ENCODE data around the gene HBD. TPM values are rescaled to one million over a fixed set of nuclear protein-coding genes. Genes with fewer than 3 reads are reported as not detected.
A peak's percentile ranks its signal among the peaks of the same experiment; 100 is the strongest.

The HBD gene
- total and polyA plus RNA-seq, 9 of the 15 experiments (the other 6 are each of a cell fraction or from before 2014, with no cell fraction given), result 11.8 to 169 (median 36.0) TPM

DNA sequence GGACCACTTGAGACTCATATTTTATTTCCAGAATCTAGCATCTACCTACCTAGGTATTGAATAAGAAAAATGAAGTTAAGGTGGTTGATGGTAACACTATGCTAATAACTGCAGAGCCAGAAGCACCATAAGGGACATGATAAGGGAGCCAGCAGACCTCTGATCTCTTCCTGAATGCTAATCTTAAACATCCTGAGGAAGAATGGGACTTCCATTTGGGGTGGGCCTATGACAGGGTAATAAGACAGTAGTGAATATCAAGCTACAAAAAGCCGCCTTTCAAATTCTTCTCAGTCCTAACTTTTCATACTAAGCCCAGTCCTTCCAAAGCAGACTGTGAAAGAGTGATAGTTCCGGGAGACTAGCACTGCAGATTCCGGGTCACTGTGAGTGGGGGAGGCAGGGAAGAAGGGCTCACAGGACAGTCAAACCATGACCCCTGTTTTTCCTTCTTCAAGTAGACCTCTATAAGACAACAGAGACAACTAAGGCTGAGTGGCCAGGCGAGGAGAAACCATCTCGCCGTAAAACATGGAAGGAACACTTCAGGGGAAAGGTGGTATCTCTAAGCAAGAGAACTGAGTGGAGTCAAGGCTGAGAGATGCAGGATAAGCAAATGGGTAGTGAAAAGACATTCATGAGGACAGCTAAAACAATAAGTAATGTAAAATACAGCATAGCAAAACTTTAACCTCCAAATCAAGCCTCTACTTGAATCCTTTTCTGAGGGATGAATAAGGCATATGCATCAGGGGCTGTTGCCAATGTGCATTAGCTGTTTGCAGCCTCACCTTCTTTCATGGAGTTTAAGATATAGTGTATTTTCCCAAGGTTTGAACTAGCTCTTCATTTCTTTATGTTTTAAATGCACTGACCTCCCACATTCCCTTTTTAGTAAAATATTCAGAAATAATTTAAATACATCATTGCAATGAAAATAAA lies 9.5 kb downstream of the HBD start (continued):
- 0 out of 2 replicates have a peak, but pooled peaks have one; percentile 29 for TF ChIP-seq SMARCE1 (IDR thresholded peaks at IDR 0.05)
- TF ChIP-seq ZNF77 (CRISPR knock-in tag; IDR thresholded peaks at IDR 0.05), result no peak
- no peak for TF ChIP-seq ZNF561 (CRISPR knock-in tag; conservative IDR thresholded peaks at IDR 0.05)
- no peak for TF ChIP-seq ZBTB8A (IDR thresholded peaks at IDR 0.05; ENCODE audit: partially characterized antibody)
- TF ChIP-seq, protein P1, sequence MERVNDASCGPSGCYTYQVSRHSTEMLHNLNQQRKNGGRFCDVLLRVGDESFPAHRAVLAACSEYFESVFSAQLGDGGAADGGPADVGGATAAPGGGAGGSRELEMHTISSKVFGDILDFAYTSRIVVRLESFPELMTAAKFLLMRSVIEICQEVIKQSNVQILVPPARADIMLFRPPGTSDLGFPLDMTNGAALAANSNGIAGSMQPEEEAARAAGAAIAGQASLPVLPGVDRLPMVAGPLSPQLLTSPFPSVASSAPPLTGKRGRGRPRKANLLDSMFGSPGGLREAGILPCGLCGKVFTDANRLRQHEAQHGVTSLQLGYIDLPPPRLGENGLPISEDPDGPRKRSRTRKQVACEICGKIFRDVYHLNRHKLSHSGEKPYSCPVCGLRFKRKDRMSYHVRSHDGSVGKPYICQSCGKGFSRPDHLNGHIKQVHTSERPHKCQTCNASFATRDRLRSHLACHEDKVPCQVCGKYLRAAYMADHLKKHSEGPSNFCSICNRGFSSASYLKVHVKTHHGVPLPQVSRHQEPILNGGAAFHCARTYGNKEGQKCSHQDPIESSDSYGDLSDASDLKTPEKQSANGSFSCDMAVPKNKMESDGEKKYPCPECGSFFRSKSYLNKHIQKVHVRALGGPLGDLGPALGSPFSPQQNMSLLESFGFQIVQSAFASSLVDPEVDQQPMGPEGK (CRISPR knock-in tag; IDR thresholded peaks at IDR 0.05; ENCODE audit: borderline replicate concordance), result no peak
- no peak for TF ChIP-seq HMGN3 (IDR thresholded peaks at IDR 0.05; ENCODE audit: borderline replicate concordance, extremely low read depth, insufficient read length, low read depth, low read length)
- TF ChIP-seq MCM5 (IDR thresholded peaks at IDR 0.05; ENCODE audit: low read depth), result no peak
- no peak for TF ChIP-seq KDM1A (IDR thresholded peaks at IDR 0.05)
- TF ChIP-seq, protein P2, sequence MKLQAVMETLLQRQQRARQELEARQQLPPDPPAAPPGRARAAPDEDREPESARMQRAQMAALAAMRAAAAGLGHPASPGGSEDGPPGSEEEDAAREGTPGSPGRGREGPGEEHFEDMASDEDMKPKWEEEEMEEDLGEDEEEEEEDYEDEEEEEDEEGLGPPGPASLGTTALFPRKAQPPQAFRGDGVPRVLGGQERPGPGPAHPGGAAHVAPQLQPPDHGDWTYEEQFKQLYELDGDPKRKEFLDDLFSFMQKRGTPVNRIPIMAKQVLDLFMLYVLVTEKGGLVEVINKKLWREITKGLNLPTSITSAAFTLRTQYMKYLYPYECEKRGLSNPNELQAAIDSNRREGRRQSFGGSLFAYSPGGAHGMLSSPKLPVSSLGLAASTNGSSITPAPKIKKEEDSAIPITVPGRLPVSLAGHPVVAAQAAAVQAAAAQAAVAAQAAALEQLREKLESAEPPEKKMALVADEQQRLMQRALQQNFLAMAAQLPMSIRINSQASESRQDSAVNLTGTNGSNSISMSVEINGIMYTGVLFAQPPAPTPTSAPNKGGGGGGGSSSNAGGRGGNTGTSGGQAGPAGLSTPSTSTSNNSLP (IDR thresholded peaks at IDR 0.05; ENCODE audit: borderline replicate concordance, low read depth, low read length), result 0 out of 2 replicates have a peak, but pooled peaks have one; percentile 12
- no peak for TF ChIP-seq TCFL5 (CRISPR knock-in tag; conservative IDR thresholded peaks at IDR 0.05)
- no peak for TF ChIP-seq POLR2AphosphoS5 (IDR thresholded peaks at IDR 0.05; ENCODE audit: control insufficient read depth, insufficient read depth, low read depth, low read length)
- no peak for TF ChIP-seq ZNF146 (CRISPR knock-in tag; IDR thresholded peaks at IDR 0.05; ENCODE audit: unreplicated experiment)
- no peak for TF ChIP-seq ZNF3 (CRISPR knock-in tag; IDR thresholded peaks at IDR 0.05)
- peak in 1 of 2 experiments; percentile 12; a peak in 1 of 4 replicates for TF ChIP-seq RCOR1 (IDR thresholded peaks at IDR 0.05; ENCODE audit: borderline replicate concordance in 1 of 2, low read depth in 2 of 2, low read length in 2 of 2)
- TF ChIP-seq PHF20 (IDR thresholded peaks at IDR 0.05; ENCODE audit: partially characterized antibody), result no peak
- no peak for TF ChIP-seq CEBPB (tag; IDR thresholded peaks at IDR 0.05)
- TF ChIP-seq HOXB6 (CRISPR knock-in tag; IDR thresholded peaks at IDR 0.05; ENCODE audit: borderline replicate concordance), result no peak
- TF ChIP-seq SREBF2 (CRISPR knock-in tag; IDR thresholded peaks at IDR 0.05), result no peak
- TF ChIP-seq U2AF2 (optimal IDR thresholded peaks at IDR 0.05; ENCODE audit: low read depth, low read length), result no peak
- TF ChIP-seq, protein P3, sequence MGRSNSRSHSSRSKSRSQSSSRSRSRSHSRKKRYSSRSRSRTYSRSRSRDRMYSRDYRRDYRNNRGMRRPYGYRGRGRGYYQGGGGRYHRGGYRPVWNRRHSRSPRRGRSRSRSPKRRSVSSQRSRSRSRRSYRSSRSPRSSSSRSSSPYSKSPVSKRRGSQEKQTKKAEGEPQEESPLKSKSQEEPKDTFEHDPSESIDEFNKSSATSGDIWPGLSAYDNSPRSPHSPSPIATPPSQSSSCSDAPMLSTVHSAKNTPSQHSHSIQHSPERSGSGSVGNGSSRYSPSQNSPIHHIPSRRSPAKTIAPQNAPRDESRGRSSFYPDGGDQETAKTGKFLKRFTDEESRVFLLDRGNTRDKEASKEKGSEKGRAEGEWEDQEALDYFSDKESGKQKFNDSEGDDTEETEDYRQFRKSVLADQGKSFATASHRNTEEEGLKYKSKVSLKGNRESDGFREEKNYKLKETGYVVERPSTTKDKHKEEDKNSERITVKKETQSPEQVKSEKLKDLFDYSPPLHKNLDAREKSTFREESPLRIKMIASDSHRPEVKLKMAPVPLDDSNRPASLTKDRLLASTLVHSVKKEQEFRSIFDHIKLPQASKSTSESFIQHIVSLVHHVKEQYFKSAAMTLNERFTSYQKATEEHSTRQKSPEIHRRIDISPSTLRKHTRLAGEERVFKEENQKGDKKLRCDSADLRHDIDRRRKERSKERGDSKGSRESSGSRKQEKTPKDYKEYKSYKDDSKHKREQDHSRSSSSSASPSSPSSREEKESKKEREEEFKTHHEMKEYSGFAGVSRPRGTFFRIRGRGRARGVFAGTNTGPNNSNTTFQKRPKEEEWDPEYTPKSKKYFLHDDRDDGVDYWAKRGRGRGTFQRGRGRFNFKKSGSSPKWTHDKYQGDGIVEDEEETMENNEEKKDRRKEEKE (IDR thresholded peaks at IDR 0.05; ENCODE audit: borderline replicate concordance in 1 of 2, control insufficient read depth in 1 of 2, low read depth in 2 of 2, low read length in 1 of 2), result no peak
- TF ChIP-seq NUFIP1 (IDR thresholded peaks at IDR 0.05; ENCODE audit: partially characterized antibody), result no peak

All from K562 (cell line).